ENCODE measurements around the gene CNR2. TPM values are rescaled to one million over a fixed set of nuclear protein-coding genes. Genes with fewer than 3 reads are reported as not detected.

Gene CNR2
- total RNA-seq, 2 experiments from 2014 or later, result 0.04 TPM

GRCh38 chr1:23899070-23899469 is 14.1 kb downstream of the CNR2 start:
- ChIA-PET POLR2A (no interaction called here), CTCF (no interaction called here)

GRCh38 chr1:23897083-23897482 is 16.1 kb downstream of the CNR2 start:
- POLR2A ChIA-PET, result interaction anchor here (0.6 kb wide), 1 partner anchor 70 kb away, joined by 3 read pairs; no protein-coding TSS in a partner anchor

GRCh38 chr1:23896491-23896890 is 16.7 kb downstream of the CNR2 start:
- CTCF ChIA-PET, result interaction anchor here (0.6 to 0.9 kb wide), 2 partner anchors 10 to 123 kb away, joined by 3 read pairs; no protein-coding TSS in a partner anchor
- POLR2A ChIA-PET, result interaction anchor here (0.6 to 0.7 kb wide), 2 partner anchors 71 to 201 kb away, joined by 3 to 6 read pairs; no protein-coding TSS in a partner anchor

More at GRCh38 chr1:23897083-23897482, 16.1 kb downstream of the CNR2 start:
- CTCF ChIA-PET, result interaction anchor here (0.6 to 0.9 kb wide), 2 partner anchors 9 to 122 kb away, joined by 3 read pairs; no protein-coding TSS in a partner anchor

GRCh38 chr1:23895993-23896392 is 17.2 kb downstream of the CNR2 start:
- CTCF ChIA-PET, result no interaction called here
- POLR2A ChIA-PET, result interaction anchor here (0.7 kb wide), 1 partner anchor 201 kb away, joined by 6 read pairs; no protein-coding TSS in a partner anchor

GRCh38 chr1:23895082-23895481 is 18.1 kb downstream of the CNR2 start:
- CTCF ChIA-PET, result no interaction called here
- POLR2A ChIA-PET, result no interaction called here

GRCh38 chr1:23889074-23889473 is 24.1 kb downstream of the CNR2 start:
- ChIA-PET CTCF (no interaction called here), POLR2A (no interaction called here)

- ChIA-PET CTCF (no interaction called here), POLR2A (no interaction called here)
Measured at GRCh38 chr1:23885222-23885621, 27.9 kb downstream of the CNR2 start.

- POLR2A ChIA-PET, result no interaction called here
- CTCF ChIA-PET, result interaction anchor here (0.7 to 2.1 kb wide), 2 partner anchors 72 to 103 kb away, joined by 4 to 6 read pairs; no protein-coding TSS in a partner anchor
Measured at GRCh38 chr1:23882746-23883145, 30.4 kb downstream of the CNR2 start.

GRCh38 chr1:23879809-23880208 is 33.4 kb downstream of the CNR2 start:
- ChIA-PET POLR2A (no interaction called here), CTCF (interaction anchor here (0.6 to 1.0 kb wide), 2 partner anchors 11 to 69 kb away, joined by 3 read pairs; no protein-coding TSS in a partner anchor)

GRCh38 chr1:23878668-23879067 is 34.5 kb downstream of the CNR2 start:
- ChIA-PET POLR2A (no interaction called here), CTCF (no interaction called here)

- POLR2A ChIA-PET, result interaction anchor here (0.6 kb wide), 1 partner anchor 531 kb away, joined by 3 read pairs; the partner anchor contains the start of gene HNRNPR
- CTCF ChIA-PET, result no interaction called here
Measured at GRCh38 chr1:23875382-23875781, 37.8 kb downstream of the CNR2 start.

- POLR2A ChIA-PET, result no interaction called here
- CTCF ChIA-PET, result no interaction called here
Measured at GRCh38 chr1:23872421-23872820, 40.7 kb downstream of the CNR2 start.

GRCh38 chr1:23869051-23869450 is 44.1 kb downstream of the CNR2 start:
- POLR2A ChIA-PET, result no interaction called here
- CTCF ChIA-PET, result interaction anchor here (0.5 to 1.9 kb wide), 6 partner anchors 11 to 59 kb away, joined by 3 to 8 read pairs (median 3); no protein-coding TSS in a partner anchor

GRCh38 chr1:23868557-23869016 is 44.6 kb downstream of the CNR2 start:
- CTCF ChIA-PET, result interaction anchor here (0.6 to 1.9 kb wide), 5 partner anchors 12 to 59 kb away, joined by 3 to 8 read pairs (median 3); no protein-coding TSS in a partner anchor
- POLR2A ChIA-PET, result no interaction called here

- CTCF ChIA-PET, result interaction anchor here (0.7 to 1.4 kb wide), 7 partner anchors 24 to 96 kb away, joined by 3 to 5 read pairs (median 3); partner anchors contain the start of gene HMGCL
Measured at GRCh38 chr1:23867895-23868556, 45.1 kb downstream of the CNR2 start, which contains the start of gene FUCA1. FUCA1 (minus strand) TSS chr1:23868290; CDS start chr1:23868286, 4 bp downstream.

GRCh38 chr1:23867542-23867894 is 45.6 kb downstream of the CNR2 start:
- CTCF ChIA-PET, result interaction anchor here (0.7 to 1.4 kb wide), 6 partner anchors 24 to 96 kb away, joined by 3 to 5 read pairs (median 3); partner anchors contain the start of gene HMGCL
- POLR2A ChIA-PET, result no interaction called here

More at GRCh38 chr1:23867895-23868556, 45.1 kb downstream of the CNR2 start, which contains the start of gene FUCA1:
- POLR2A ChIA-PET, result no interaction called here

- CTCF ChIA-PET, result interaction anchor here (0.6 to 1.5 kb wide), 2 partner anchors 36 to 55 kb away, joined by 3 to 6 read pairs; no protein-coding TSS in a partner anchor
- POLR2A ChIA-PET, result no interaction called here
Measured at GRCh38 chr1:23865543-23865930, 47.6 kb downstream of the CNR2 start.

- ChIA-PET POLR2A (no interaction called here), CTCF (interaction anchor here (1.5 kb wide), 1 partner anchor 54 kb away, joined by 6 read pairs; no protein-coding TSS in a partner anchor)
Measured at GRCh38 chr1:23864801-23865542, 48.2 kb downstream of the CNR2 start.

- ChIA-PET CTCF (no interaction called here), POLR2A (no interaction called here)
Measured at GRCh38 chr1:23862640-23863039, 50.5 kb downstream of the CNR2 start.

- POLR2A ChIA-PET, result no interaction called here
Measured at GRCh38 chr1:23854568-23854967, 58.6 kb downstream of the CNR2 start.

More at GRCh38 chr1:23854568-23854967, 58.6 kb downstream of the CNR2 start:
- CTCF ChIA-PET, result interaction anchor here (0.9 to 1.9 kb wide), 3 partner anchors 31 to 65 kb away, joined by 3 to 9 read pairs (median 3); no protein-coding TSS in a partner anchor
